ENCODE results near the gene ZNF175.

ZNF175 gene

DNA sequence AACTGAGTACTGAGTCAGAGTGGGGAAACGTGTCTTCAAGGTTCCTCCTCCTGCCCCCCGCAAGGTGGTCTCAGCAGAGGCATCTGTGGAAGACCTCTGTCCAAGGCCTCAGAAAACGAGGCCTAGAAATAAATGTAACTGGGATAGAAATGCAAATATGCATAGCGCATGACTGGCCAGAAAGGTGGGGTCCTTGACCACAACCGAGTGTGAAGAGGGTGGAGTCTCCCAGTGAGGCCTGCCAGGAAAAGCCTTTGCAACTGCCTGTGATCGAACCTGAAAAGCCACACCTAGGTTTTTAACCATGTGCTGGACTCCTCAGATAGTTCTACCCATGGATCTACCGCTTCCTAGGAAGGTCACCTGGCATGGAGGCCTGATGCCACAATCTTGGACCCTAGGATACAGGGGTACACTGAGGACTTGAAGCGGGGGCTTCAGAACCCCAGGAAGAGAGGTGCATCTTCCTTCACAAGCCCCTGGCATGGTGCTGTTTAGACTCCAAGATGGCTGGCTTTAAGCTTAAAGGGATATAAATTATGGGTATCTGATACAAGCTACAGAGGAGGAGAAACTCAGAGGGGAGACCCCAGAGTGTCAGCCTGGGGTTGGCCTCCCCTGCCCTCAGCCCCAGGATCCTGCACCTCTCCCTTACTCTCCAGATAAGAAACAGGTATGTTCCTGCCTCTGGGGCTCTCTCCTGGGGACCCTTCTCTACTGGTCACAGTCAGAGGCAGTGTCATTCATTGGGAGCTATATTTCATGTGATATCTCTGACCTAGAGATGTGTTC is 21.4 kb upstream of the ZNF175 start:
- no peak for ATAC-seq
- no peak for DNase-seq

DNA sequence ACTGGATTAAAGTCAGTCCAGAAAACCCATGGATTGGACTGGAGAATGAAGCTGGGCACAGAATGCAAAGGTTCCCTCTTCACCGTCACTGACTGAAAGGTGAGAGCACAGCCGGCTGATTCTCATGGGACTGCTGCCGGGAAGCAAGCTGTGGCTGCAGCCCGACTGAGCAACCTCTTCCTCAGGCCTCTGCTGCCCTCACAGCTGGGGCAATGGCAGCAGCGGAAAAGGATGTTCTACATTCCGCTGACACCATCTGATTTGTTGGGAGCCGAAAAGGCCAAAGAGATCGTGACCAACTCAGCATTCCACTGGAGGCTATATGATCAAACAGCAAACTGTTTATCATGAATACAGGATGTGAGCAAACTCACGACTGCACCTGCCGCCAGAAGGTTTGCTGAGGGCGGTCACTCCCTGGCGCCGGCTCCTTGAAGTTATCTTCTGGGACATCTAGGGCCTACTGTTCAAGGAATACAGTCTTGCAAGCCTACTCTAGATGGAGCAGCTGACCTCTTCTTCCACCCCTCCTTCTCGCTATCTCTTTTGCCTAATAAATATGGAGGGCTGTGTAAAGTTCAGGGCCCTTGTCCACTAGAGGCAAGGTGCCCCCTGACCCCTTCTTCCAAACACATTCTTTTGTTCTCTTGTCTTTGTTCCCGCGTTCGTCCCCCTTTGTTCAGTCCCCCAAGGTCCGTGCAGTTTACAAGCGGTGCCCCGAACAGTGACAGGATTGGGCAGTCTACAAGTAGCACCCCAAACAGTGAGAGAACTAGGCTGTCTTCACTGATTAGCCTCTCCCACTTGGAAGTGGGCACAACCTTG is 20.0 kb upstream of the ZNF175 start:
- ATAC-seq (no peak), DNase-seq (no peak)

DNA sequence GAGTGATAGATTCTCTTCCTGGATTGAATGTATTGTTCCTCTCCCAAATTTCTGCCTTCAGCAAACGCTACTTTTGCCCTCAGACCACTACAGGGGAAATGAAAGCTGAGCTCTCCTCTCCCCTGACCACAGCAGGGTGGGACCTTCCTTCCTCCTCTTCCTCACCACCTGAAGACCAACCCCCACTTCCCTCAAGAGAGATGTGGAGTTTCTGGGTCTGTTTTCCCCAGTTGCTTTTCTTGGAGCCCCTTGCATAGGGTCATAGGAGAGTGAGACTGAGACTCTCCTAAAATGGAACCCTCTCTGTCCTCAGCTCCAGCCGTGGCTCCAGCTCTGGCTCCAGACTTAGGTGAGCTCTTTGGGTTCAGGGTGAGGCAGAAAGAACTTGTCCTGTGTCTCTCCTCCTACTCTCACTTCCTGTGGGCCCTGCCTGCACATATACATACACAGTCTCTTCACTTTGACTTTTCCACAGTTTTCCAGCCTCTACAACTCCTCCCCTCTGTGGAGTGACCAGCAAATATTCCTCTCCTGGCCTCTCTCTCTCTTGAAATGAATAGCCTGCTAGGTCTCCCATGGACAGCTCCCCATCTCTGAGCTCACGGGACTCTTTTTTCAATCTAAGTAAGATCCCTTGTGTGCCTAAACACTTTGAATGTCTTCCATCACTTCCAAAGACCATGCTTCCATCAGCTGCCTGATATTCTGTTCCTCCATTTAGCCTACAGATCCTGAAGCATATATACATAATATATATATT is 19.2 kb upstream of the ZNF175 start:
- ATAC-seq (no peak), DNase-seq (no peak)

GRCh38 chr19:51552608-51552995 is 18.5 kb upstream of the ZNF175 start:
- ATAC-seq (no peak), DNase-seq (no peak)

GRCh38 chr19:51552996-51553725 is 17.9 kb upstream of the ZNF175 start:
- DNase-seq (peak; percentile 69), ATAC-seq (peak; percentile 49)

DNA sequence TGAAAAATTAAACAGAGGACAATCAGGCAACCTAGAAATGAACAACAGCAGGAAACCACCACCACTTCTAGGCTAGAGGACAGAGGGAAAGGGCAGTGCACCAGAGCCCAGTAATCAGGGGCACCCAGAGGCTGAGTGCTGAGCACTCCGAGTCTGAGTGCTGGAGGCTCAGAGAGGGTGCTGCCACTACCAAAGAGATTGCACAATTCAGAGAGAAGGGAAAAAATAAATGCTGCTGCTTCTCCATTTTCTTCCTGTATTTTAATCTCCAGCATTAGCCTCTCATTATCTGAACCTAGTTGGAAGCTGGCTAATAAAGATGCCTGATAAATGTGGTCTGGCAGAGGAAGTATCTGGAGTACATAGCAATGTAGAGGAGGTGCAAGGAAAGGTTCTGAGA is 11.8 kb upstream of the ZNF175 start:
- ATAC-seq = no peak
- DNase-seq = no peak

DNA sequence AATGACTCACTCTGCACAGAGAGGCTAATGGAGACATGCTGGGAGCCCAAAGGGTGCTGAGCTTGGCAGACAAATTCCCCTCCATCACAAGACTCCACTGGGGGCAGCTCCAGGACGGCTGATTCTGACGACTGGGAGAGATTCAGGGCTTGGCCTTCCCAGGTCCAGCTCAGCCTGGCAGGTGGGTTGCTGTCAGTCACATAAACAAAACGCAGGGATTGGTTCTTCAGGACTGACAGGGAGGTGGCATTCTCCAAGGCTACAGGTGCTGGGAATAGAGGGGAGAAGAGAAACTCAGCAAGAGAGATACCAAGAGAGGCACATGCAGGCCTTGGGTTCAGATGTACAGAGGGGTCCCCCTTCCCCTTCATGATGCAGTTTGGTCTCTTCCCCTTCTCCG is 10.7 kb upstream of the ZNF175 start:
- no peak for ATAC-seq
- DNase-seq = no peak

DNA sequence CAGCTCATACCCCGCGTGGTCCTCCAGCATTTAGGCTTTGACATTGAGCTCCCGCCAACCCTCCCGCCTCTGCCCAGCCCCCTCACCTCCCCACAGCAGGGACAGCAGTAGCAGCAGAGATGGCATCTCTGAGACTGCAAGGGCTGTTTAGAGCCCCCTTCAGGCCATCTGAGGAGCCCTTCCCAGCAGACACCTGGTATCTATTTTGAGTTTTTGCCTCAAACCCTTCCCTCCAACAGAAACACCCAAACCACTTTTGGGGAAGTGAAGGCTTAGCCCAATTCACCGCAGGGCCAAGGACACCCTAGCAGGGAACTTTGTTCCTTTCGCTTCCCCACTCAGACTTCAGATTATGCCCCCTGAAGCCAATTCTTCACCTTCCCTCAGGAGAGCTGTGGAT is 6.3 kb upstream of the ZNF175 start:
- no peak for DNase-seq
- no peak for ATAC-seq

GRCh38 chr19:51565583-51565982 is 5.5 kb upstream of the ZNF175 start:
- DNase-seq (no peak), ATAC-seq (no peak)

DNA sequence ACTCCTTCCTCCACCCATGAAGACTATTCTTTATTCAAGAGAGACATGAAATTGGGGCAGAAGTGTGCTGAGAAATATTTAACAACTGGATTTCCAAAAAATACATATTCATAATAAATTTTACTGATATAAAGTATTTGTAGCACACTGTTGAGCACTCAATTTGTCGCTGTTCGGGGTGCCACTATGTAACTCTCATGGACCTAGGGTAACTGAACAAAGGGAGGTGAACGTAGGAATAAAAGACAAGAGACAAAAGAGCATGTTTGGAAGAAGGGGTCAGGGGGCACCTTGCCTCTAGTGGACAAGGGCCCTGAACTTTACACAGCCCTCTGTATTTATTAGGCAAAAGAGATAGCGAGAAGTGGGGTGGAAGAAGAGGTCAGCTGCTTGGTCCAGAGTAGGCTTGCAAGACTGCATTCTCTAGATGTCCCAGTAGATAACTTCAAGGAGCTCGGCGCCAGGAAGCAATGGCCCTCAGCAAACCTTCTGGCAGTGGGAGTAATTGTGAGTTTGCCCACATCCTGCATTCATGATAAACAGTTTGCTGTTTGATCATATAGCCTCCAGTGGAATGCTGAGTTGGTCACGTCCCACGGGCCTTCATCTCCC is 4.5 kb upstream of the ZNF175 start:
- ATAC-seq (no peak), DNase-seq (no peak)

DNA sequence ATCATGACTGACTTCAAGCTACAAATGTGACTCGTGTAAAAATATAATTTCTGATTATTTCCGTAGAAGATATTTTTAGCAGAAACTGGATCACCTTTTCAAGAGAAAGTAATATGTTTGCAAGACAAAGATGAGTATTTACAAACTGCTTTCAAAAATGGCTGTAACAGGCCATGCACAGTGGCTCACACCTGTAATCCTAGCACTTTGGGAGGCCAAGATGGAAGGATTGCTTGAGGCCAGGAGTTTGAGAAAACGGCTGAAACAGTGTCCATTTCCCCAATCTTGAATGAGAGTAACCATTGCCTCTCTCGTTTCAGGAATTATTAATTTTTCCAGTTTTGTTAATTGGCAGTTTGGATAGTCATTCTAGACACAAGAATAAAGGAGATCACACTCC is 3.5 kb upstream of the ZNF175 start:
- no peak for ATAC-seq
- DNase-seq = no peak

GRCh38 chr19:51568456-51568855 is 2.6 kb upstream of the ZNF175 start:
- ATAC-seq (no peak), DNase-seq (no peak)

GRCh38 chr19:51571599-51571998 is 516 bp downstream of the ZNF175 start:
- ATAC-seq (no peak), DNase-seq (no peak)

DNA sequence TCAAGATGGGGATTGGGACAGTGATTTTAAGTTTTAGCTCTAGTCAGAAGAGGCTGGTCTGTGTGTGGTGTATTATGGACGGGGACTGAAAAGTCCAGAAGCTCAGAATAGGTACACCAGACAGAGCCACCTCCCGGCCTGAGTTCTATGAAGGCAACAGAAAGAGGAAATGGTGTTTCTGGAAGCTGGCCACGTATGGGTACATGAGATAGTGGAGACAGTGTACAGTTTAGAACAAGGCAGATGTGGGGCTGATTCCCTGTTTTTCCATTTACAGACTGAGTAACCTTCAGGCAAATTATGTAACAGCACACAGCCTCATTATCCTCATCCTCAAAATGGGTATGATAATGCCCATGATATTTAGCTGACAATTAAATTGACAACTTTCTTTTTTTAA is 1.3 kb downstream of the ZNF175 start:
- no peak for ATAC-seq
- DNase-seq = no peak

DNA sequence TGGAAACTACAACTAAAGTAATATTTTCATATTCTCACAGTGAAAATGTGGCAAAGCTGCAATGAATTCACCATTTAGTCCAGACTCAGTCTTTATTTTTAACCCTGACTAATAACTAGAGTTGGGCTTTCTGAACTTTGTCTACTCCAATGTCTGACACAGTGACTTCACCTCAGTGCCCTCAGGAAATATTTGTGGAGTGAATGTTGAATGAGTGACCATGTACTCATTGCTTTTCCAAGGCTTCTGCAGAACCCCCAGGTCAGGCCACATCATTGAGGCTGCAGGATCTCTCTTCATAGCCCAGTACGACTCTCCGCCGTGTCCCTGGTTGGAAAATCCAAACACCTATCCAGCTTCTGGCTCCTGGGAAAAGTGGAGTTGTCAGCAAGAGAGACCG is 1.8 kb downstream of the ZNF175 start:
- DNase-seq (no peak), ATAC-seq (no peak)

- no peak for ATAC-seq
- DNase-seq = no peak
Measured at GRCh38 chr19:51573331-51573730, 2.2 kb downstream of the ZNF175 start.

DNA sequence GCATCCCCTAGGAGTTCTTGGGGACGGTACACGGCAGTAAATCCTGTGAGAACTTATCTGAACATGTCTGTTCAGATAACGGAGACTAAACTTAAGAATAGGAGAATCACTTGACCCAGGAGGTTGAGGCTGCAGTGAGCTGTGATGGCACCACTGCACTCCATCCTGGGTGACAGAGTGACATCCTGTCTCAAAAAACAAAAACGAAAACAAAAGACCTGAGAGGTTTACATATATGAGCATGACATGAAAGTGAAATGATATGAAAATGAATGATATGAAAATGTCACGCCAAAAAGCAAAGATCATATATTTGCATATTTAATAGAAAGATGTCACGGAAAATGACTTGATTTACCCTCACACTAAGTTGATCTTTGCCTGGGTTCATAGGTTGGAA is 5.8 kb downstream of the ZNF175 start:
- DNase-seq = no peak
- no peak for ATAC-seq

DNA sequence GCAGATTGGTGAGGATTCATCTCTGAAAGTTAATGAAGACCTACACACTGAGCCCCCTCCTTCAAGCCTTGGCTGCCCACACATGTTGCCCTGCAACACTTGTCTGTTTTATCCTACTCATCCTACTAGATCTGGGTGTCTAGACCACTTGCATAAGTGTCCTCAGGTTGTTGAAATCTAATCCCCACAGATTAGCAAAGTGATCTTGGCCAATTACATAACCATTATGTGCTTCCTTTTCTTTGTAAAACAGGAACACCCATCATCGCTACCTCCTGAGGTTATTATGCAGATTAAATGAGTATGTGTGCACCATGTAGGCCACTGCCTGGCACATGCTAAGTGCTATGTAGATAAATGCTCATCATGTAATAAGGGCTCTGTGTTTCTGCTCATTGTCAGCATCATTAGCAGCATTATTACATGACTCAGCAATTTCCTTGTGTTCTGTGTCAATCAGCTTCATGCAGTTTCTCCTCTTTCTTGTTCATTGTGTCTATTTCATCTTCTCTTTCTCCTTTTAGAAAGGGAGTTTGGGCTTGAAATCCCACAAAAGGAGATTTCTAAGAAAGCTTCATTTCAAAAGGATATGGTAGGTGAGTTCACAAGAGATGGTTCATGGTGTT is 15.1 kb downstream of the ZNF175 start:
- DNase-seq = no peak
- ATAC-seq = no peak

GRCh38 chr19:51586799-51587198 is 15.7 kb downstream of the ZNF175 start:
- ATAC-seq (no peak), DNase-seq (no peak)

- no peak for DNase-seq
- ATAC-seq = no peak
Measured at GRCh38 chr19:51587264-51588191, 16.4 kb downstream of the ZNF175 start.
